GM23338 (cell line): ENCODE data around the gene QRICH1.

Experiments used
- CREB1 ChIP-seq: fragments of 250-450 bp; sonication (Bioruptor Pico); IDR thresholded peaks from 2 replicates; pipeline ENCODE4 v1.5.0; 2020; ENCODE audit warnings: low read depth, mild to moderate bottlenecking, moderate library complexity
- CTCF ChIP-seq, 2 experiments: fragments of 200-600 bp in 1 of 2; sonication (generic) in 1 of 2; conservative IDR thresholded peaks; 2 replicates each; pipeline versions ENCODE4 v1.5.1 to v1.6.1; 2016 to 2017; ENCODE audit warnings: antibody characterized with exemption in 2 of 2, low read depth in 2 of 2, mild to moderate bottlenecking in 2 of 2, moderate library complexity in 1 of 2
- EZH2 ChIP-seq: fragments of 200-600 bp; sonication (generic); IDR thresholded peaks from one replicate; pipeline ENCODE4 v1.8.0; 2017; ENCODE audit warnings: antibody characterized with exemption, mild to moderate bottlenecking, low read depth; ENCODE audit not compliant: unreplicated experiment
- JUNB ChIP-seq: IDR thresholded peaks from one replicate; pipeline ENCODE4 v1.6.1; 2016; ENCODE audit warnings: antibody characterized with exemption; ENCODE audit not compliant: unreplicated experiment
- POLR2AphosphoS5 ChIP-seq: IDR thresholded peaks from 2 replicates; pipeline ENCODE4 v1.6.1; 2016; ENCODE audit warnings: antibody characterized with exemption, low read depth
- STAT1 ChIP-seq: IDR thresholded peaks from one replicate; pipeline ENCODE4 v1.6.1; 2016; ENCODE audit warnings: antibody characterized with exemption; ENCODE audit not compliant: unreplicated experiment
- TF ChIP-seq, protein P1 (sequence below): IDR thresholded peaks from 2 replicates; pipeline ENCODE4 v1.6.1; 2016; ENCODE audit warnings: antibody characterized with exemption
- TF ChIP-seq, protein P2 (sequence below): IDR thresholded peaks from one replicate; pipeline ENCODE4 v1.6.1; 2018; ENCODE audit warnings: antibody characterized with exemption; ENCODE audit not compliant: unreplicated experiment

DNA sequence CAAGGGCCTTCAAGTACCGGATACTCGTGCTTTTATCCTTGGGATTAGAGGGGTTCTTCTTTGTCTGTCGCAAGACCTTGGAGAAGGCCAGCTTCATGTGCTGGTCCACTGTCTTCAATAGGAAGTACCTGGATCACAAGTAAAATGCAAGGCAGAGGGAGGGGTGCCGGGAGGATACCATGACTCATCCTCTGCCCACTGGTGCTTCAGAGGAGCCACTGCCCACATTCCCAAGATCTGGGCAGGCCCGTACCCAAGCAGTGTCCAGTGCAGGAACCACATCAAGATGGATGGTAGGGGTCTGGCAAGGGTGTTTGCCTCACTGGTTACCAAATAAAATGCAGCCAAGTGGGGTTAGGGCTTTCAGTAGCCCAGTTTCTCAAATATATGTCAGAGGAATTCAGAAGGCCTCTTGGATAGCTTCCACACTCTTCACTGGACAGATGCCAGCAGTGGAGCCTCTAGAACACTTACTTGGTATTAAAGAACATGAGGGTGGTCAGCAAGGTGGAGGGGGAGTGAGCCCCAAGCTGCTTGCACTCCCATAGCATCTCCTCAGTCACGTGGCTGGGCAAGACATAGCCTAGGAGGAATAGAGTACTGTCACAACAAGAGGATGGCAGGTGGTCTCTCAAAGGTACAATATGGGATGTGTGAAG lies 61.1 kb downstream of the QRICH1 start:
- no peak for TF ChIP-seq EZH2
- TF ChIP-seq CTCF (conservative IDR thresholded peaks at IDR 0.05; ENCODE audit: low read depth in 2 of 2): no peak
- TF ChIP-seq, protein P1, sequence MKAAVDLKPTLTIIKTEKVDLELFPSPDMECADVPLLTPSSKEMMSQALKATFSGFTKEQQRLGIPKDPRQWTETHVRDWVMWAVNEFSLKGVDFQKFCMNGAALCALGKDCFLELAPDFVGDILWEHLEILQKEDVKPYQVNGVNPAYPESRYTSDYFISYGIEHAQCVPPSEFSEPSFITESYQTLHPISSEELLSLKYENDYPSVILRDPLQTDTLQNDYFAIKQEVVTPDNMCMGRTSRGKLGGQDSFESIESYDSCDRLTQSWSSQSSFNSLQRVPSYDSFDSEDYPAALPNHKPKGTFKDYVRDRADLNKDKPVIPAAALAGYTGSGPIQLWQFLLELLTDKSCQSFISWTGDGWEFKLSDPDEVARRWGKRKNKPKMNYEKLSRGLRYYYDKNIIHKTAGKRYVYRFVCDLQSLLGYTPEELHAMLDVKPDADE: no peak
- TF ChIP-seq, protein P2, sequence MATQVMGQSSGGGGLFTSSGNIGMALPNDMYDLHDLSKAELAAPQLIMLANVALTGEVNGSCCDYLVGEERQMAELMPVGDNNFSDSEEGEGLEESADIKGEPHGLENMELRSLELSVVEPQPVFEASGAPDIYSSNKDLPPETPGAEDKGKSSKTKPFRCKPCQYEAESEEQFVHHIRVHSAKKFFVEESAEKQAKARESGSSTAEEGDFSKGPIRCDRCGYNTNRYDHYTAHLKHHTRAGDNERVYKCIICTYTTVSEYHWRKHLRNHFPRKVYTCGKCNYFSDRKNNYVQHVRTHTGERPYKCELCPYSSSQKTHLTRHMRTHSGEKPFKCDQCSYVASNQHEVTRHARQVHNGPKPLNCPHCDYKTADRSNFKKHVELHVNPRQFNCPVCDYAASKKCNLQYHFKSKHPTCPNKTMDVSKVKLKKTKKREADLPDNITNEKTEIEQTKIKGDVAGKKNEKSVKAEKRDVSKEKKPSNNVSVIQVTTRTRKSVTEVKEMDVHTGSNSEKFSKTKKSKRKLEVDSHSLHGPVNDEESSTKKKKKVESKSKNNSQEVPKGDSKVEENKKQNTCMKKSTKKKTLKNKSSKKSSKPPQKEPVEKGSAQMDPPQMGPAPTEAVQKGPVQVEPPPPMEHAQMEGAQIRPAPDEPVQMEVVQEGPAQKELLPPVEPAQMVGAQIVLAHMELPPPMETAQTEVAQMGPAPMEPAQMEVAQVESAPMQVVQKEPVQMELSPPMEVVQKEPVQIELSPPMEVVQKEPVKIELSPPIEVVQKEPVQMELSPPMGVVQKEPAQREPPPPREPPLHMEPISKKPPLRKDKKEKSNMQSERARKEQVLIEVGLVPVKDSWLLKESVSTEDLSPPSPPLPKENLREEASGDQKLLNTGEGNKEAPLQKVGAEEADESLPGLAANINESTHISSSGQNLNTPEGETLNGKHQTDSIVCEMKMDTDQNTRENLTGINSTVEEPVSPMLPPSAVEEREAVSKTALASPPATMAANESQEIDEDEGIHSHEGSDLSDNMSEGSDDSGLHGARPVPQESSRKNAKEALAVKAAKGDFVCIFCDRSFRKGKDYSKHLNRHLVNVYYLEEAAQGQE: no peak
- no peak for TF ChIP-seq CREB1 (CRISPR knock-in tag)
- TF ChIP-seq POLR2AphosphoS5: no peak
- no peak for TF ChIP-seq JUNB
- TF ChIP-seq STAT1: no peak
